GM21447 (cell line): ENCODE measurements around the gene ALK.

Source experiments
- ATAC-seq: cut with Tn5 transposase; IDR thresholded peaks from one replicate; pipeline ENCODE4 v1.9.1; 2021; ENCODE audit not compliant: unreplicated experiment

ALK gene

GRCh38 chr2:29509397-29509796 lies 412.0 kb downstream of the ALK start:
- ATAC-seq = no peak

GRCh38 chr2:29504746-29505145 lies 416.6 kb downstream of the ALK start:
- ATAC-seq = no peak

GRCh38 chr2:29502460-29502911 lies 418.9 kb downstream of the ALK start:
- ATAC-seq = no peak

- no peak for ATAC-seq
Measured at GRCh38 chr2:29497375-29497774, 424.0 kb downstream of the ALK start.

GRCh38 chr2:29496198-29496597 lies 425.2 kb downstream of the ALK start:
- no peak for ATAC-seq

GRCh38 chr2:29495536-29496060 lies 425.8 kb downstream of the ALK start:
- no peak for ATAC-seq

GRCh38 chr2:29495068-29495467 lies 426.3 kb downstream of the ALK start:
- no peak for ATAC-seq

GRCh38 chr2:29492701-29493100 lies 428.7 kb downstream of the ALK start:
- no peak for ATAC-seq

GRCh38 chr2:29490045-29490444 lies 431.3 kb downstream of the ALK start:
- no peak for ATAC-seq

- ATAC-seq = no peak
Measured at GRCh38 chr2:29489568-29489967, 431.8 kb downstream of the ALK start.

GRCh38 chr2:29487967-29488555 lies 433.3 kb downstream of the ALK start:
- no peak for ATAC-seq

GRCh38 chr2:29485631-29486030 lies 435.8 kb downstream of the ALK start:
- ATAC-seq = no peak

- ATAC-seq = no peak
Measured at GRCh38 chr2:29485117-29485516, 436.3 kb downstream of the ALK start.

GRCh38 chr2:29482867-29483266 lies 438.5 kb downstream of the ALK start:
- ATAC-seq = no peak

GRCh38 chr2:29482348-29482747 lies 439.0 kb downstream of the ALK start:
- ATAC-seq = no peak

- ATAC-seq = no peak
Measured at GRCh38 chr2:29481313-29481712, 440.1 kb downstream of the ALK start.

- no peak for ATAC-seq
Measured at GRCh38 chr2:29480426-29480825, 441.0 kb downstream of the ALK start.

- no peak for ATAC-seq
Measured at GRCh38 chr2:29479401-29479800, 442.0 kb downstream of the ALK start.

- ATAC-seq = no peak
Measured at GRCh38 chr2:29478641-29479040, 442.7 kb downstream of the ALK start.

GRCh38 chr2:29477186-29477585 lies 444.2 kb downstream of the ALK start:
- no peak for ATAC-seq

GRCh38 chr2:29475499-29475898 lies 445.9 kb downstream of the ALK start:
- no peak for ATAC-seq

- no peak for ATAC-seq
Measured at GRCh38 chr2:29469961-29470360, 451.4 kb downstream of the ALK start.

GRCh38 chr2:29469516-29469915 lies 451.9 kb downstream of the ALK start:
- no peak for ATAC-seq
